ENCODE results near the gene YAP1.
"Not testable (repeated sequence)": the region's sequence is repeated elsewhere in the genome, so short reads cannot be mapped to it uniquely, and the experiment has no call there.

The YAP1 gene

DNA sequence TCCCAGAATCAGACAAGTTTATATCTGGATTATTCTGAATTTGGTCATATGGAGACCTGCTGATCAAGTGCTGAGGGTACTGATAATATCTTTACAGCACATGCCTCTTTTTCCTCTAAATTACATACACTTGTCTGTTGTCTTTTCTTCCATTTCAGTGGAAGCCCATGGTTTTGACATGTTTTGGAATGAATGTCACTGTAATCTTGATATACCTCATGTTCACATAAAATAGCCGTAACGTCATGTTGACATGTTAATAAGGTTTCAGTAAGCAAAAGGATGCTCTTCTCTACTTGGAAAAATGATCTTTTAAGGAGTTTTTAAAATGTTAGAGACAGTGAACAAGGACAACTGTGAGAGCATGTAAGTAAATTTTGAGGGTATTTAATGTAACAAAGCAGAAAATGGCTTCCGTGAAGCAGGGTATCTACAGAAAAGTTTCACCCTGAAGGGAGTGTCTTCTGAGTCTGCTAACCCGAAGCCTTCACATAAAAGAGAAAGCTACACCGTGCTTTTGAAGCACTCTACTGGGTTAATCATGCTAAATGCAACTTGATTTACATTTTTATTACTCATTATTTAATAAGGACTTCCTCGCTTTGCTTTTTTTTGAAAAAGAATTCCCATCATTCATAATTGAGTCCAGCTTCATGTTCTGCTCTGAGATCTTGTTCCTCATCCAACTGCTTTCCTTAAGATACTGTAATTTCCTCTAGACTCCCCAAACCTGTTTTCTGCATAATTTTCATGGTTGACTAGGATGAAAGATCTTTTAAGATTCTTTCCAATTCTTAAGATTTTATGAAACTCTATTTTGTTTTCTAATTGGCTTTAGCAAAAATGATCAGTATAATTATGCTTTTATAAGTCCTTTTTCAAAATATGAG, 56.2 kb downstream of the YAP1 start:
- no peak for DNase-seq

DNA sequence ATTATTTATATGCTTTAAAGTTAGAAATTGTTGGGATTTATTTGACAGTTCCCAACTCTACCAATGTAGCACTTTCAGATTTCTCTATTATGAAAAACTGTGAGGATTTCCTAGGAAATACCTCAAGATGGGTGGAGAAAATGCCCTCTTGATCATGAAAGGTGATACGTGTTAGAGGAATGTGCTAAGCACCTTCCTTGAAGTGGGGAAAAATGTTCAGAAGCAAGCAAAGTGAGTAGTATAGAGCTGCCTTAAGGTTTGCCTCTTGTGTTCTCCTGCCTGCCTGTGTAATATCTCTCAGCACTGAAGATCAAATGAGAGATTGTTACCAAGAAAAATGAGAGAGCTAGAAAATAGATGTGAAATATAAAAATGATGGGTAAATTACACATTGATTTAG, 58.2 kb downstream of the YAP1 start:
- DNase-seq: no peak

DNA sequence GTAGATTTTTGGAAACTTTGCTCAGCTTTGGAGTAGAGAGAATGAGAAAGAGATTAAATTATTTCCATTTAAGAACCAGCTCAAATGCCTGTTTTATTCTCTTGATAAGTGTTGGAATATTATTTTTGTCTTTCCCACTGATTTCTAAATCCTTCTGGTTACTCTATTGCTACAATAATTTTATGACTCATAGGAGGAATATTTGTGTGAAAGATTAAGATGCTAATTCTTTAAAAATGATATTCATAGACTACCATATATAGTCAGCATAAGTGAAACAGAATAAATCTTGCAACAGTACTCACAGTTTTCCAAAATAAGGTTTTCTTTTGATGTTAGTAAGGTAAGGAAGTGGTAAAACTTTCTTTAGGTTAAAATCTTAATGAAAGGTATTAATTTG, 60.9 kb downstream of the YAP1 start:
- no peak for DNase-seq

DNA sequence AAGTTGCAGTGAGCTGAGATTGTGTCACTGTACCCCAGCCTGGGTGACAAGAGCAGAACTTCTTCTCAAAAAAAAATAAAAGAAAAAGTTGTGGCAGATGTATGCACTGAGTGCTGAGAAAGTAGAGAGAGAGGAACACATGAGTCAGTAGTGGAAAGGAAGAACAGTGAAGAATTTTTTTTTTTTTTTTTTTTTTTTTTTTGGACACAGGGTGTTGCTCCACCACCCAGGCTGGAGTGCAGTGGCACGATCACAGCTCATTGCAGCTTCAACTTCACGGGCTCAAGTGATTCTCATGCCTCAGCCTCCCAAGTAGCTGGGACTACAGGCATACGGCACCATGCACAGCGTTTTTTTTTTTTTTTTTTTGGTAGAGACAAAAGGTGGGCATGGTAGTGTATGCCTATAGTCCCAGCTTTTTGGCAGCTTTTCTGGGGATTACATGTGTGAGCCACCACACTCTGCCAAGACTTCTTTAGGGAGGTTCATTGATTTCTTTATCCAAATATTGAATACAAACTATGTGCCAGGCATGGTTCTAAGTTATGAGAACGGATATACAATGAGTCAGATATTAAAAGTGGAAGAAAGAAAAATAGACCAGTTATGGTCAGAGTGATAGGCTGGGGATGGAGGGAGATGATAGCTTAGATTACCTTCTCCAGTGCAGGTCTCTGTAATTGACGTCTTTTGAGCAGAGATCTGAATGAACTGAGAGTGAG, 62.0 kb downstream of the YAP1 start:
- no peak for DNase-seq

DNA sequence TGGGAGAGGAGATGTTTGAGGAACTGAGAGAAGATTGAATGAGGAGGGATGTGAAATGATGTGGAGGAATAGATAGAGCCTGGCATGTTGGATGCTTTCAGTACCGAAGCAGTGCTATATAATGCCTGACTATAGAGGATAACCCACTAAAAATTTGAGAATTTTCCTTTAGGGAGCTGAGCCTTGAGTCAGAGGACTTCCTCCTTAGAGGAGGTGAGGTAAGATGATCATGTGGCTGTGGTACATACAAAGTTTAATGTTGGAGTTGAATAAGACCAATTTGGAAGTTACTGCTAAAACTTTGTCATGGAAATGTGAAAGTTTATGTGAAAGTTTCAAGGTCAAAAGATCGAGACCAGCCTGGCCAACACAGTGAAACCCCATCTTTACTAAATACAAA, 66.9 kb downstream of the YAP1 start:
- no peak for DNase-seq

DNA sequence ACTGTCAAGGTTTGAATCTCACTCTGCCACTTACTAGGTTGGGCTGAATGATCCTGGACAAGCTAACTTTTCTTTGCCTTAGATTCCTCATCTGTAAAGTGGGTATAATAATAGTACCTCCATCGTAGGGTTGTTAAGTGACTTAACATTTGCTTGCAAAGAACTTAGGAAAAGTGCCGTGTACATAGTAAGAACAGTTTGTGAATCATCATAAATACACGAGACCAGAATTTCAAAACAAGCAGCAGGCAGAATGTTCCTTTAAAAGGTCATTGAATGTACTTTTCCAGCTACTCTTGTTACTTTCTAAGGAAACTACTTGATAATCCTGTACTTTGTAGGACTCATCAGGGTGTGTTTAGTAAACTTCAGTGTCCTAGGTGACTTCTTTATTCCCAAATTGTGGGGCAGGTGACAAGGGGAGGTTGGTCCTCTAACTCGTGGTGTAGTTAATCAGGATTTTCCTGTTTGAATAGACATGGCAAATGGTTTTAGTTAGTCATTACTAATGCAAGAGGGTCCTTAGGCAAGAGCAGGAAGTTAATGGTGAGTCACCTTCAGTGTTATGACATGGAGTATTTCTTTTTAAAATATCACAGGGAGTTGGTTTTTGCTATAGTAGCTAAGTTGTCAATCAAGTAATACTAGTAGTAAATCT, 67.9 kb downstream of the YAP1 start:
- no peak for DNase-seq

DNA sequence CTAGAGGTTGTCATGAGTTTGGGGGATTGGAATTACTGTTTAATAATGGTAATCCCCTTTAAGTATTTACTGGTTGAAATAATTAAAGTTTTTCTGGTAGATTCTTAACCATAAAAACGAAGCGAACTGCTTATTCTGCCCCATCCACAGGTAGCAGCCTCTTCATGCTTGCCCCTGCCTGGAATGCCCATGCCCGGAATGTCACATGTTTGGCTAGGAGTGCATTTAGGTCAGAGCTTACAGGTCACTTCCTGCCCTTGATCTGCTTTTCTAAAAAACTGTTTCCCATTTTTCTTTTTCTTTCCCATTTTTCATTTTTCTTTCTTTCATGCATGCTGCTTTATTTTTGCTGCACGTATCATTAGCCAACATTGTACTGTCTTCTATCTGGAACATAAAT, 69.1 kb downstream of the YAP1 start:
- no peak for DNase-seq

DNA sequence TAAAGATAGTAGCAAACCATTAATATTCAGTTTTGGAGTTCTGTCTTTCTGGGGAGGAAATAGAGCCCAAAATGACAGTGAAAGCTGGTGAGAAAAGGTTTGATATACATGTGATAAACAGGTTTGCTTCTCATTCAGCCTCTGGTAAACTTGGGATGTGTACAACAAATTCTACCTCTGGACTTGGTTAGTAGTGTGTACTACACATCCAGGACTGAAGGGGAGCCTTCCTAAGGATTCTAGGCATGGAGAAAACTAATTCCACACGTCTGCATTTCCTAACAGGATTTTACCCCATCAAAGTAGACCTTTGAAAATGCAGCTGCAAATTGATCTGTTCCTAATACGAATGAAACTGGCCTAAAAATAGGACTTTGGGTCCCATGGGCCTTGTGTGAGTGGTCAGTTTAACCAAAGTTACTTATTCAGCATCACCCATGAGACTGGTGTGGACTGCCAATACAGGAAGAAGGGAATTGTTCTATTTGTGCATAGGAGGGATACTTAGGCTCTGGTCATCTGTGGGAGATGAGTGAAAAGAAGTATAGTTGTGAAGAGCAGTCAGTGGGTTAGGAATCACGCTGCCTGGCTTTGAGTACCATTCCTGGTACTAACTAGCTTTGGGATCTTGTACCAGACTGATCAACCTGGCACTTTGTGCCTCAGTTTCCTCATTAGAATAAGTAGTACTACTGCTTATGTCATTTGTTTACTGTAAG, 74.2 kb downstream of the YAP1 start:
- DNase-seq: no peak

DNA sequence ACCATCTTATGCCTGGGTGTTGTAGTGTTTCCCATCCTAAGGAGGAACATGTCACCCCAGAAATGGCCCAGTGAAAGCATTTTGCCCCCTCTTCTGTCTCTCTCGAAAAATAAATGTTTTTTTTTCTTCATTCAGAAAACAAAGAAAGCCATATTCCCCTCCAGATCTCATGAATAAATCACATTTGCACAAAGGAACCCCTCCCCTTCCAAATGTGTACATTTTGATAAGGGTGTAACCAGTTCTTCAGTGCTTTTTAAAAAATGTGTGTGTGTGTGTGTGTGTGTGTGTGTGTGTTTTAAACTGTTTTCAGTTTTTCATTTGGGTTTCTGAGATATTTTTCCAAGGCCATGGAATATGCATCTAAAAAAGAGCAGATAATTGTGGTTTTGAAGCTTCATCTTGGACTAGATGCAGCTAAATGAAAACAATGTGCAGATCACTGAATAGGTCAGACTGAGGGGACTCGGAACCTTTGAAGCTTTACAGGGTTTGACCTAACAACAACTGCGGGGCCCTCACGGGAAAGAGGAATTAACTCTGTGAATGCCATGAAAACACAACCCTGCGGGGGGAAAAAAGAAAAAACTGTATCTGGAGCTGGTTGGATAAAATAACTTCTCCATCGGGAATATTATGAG, 76.4 kb downstream of the YAP1 start:
- DNase-seq: no peak

DNA sequence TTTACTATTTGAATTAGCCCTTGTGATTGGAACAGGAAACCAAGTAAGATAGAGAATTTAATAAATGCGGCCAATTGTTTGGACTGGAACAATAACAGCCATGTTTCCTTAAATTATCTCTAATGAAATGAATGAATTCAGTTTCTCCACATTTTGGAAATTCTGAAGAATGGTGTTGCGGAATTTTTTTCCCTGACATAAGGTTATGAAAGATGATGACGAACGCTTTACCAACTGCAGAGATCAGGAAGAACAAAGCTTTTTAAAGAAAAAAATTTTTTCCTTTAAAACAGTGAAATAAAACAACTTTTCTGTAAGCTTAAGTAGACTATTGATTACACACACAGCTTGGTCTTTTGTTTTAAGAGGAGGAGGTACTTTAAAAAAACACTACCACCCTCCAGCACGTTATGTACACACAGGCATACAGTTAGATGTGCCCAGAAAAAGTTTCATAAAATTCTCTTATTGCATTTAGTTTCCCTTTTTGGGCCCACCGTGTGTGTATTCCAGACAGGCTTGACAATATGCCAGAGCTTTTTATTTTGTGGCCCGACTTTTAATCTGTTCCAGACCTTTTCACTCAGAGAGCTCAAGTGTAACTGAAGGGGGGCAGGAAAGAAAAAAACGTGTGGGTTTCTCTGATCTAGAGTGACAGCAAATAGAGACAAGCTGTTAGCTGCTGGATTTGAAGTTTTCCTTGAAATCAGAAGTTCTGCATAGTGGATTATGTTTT, 77.3 kb downstream of the YAP1 start:
- no peak for DNase-seq

DNA sequence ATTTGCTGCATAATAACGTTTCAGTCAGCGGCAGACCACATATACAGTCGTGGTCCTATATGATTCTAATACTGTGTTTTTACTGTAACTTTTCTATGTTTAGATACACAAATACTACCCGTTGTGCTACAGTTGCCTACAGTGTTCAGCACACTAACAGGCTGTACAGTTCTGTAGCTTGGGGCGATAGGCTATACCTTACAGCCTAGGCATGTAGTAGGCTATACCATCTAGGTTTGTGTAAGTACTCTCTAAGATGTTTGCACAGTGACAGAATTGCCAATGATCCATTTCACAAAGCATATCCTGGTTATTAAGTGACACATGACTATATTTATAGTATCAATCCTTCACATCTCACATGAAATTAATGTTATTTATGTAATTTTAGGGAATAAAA, 78.2 kb downstream of the YAP1 start:
- DNase-seq: no peak

DNA sequence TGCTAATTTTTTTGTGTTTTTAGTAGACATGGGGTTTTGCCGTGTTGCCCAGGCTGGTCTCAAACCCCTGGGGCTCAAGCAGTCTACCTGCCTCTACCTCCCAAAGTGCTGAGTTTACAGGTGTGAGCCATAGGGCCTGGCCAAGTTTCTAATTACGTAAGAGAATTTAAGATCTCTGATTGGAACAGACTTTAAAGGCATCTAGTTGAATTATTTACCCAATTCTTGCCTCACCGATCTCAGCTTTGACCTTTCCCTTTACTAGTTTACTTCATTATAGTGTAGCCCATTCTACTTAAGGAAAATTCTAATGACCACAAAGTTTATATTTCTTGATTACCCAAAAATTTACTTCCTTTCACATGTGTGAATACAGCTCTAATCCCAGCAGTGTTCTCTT, 81.6 kb downstream of the YAP1 start:
- DNase-seq: no peak

DNA sequence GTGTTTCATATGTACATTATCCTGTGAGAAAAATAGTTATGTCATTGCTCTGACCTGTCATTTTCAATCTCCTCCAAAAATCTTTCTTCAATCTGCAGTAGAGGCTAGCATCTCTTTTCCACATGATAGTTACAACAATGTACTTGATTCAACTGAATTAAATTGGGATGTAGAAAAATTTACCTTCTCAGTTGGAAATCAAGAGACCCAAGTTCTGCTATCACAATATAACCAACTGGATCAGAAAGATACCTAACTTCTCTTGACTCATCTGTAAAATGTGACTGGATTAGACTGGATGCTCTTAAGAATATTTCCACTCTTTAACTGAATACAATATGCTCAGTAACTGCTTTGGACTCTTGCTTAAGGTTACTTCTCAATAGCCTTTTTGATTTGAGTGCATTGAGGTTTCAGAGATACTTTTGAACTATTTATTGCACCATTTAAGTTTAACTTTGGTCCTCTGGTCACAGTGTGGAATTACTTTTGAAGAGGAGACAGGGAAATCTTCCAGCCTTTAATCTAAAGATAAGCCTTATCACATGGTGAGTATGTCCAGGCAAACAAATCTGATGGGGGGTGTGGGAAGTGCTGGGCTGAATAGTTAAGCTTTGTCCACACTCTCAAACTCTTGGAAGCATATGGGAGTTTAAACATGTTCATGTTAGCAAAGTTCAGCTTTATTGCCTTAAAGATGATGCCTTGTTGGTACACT, 82.3 kb downstream of the YAP1 start:
- DNase-seq: no peak

DNA sequence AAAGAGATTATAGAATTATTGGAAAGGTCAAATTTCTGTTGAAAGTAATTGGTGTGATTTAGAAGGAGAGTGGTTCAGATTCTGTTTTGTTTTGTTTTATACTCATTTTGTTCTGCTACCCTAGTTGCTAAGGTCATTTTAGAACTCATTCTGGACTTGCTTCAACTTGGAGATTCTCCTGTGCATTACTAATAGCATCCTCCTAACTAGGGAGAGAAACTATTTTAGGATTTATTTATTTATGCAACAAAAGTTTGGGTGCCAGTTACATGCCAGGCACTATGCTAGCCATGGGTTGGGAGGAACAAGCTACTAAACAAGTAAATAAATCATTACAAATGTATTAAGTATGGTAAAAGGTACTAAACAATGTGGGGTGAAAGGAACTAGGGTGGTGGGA, 84.0 kb downstream of the YAP1 start:
- no peak for DNase-seq

DNA sequence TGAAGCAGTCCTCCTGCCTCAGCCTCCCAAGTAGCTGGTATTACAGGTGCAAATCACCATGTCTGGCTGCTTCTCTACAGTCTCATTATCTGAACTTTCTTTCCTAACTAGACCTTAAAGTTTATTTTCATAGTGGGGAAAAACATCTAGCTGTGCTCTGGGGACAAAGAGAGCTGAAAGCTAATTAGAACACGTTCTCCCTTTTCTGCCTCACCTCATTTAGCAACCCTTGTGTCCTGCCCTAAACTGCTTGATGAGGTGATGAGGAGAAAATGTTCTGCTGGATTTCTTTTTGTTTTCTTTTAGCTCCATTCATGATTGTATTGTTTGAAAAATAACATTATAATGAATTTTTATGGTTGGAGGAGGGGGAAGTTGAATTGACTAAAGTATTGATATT, 84.7 kb downstream of the YAP1 start:
- DNase-seq: no peak

DNA sequence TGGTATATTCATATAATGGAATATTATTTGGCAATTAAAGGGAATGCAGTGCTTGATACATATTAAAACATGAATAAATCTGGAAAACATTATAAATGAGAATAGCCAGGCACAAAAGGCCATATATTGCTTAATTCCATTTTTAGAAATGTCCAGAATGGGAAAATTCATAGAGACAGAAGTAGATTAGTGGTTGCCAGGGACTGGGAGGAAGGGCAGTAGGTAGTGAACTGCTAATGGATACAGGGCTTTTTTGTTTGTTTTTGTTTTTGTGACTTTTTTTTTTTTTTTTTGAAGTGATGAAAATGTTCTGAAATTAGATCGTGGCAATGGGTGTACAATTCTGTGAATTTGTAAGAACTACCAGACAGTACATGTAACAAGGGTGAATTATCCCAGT, 86.1 kb downstream of the YAP1 start:
- no peak for DNase-seq

DNA sequence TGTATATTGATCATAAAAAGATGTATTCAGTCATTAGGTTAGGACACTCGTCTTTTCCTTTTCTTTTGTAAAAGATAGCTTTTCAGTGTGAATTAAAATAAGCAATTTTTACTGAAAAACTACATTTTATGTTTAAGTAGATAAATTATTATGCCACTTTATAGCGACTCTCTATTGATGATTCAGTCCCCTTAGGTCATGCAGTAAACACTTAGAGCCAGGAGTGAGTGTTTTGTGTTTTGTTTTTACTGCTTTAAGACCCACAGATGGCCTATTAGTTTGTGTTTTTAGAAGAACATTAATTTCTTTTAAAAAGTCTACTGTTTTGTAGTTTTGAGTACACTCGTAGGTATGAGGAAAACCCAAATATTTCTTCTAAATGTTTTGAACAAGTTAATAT, 86.6 kb downstream of the YAP1 start:
- DNase-seq: no peak

DNA sequence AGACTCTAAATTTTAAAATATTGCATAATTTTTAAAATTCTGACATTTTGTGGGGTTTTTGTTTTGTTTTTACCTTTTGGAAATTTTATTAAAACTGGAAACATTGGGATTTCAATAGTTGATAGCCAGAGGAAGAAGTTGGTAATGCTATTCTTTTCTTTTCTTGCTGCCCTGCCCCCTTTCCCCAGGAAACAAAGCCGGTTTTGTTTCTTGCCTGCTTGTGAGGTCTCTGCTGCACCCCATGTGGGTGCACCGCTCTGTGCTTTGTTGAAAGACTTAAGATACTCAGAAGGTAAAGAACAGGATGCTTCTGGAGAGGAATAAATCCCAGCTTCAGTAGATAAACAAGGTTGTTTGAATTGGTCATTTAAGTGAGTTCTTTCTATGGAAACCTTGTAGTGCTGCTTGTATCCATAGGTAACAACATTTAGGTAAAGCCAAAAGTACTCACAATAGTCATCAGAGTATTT, 87.5 kb downstream of the YAP1 start:
- DNase-seq: no peak

DNA sequence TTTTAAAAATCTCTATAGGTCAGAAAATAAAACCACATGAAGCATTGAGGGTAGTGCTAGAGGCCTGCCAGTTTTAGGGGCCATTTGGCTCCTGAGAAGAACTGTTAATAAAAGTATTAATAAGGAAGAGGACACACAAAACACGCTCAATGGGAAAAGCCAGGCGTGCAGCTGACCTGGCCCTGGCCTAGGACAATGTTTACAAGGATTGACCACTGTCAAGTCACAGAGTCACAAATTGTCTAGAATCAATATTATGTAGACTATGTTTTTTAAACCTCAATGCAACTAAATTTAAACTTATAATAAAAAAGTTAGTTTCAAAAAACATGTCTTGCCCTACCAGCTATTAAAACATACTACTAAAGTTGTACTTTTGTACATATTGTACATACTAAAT, 89.4 kb downstream of the YAP1 start:
- no peak for DNase-seq

DNA sequence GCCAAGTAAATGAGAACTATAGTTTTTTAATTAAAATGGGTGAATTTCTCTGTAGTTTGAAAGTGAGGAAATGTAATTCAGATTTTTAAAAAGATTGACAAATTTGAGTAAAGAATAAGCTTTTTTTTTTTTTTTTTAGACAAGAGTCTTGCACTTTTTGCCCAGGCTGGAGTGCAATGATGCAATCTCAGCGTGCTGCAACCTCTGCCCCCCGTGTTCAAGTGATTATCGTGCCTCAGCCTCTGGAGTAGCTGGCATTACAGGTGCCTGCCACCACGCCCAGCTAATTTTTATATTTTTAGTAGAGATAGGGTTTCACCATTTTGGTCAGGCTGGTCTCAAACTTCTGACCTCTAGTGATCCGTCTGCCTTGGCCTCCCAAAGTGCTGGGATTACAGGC, 90.1 kb downstream of the YAP1 start:
- DNase-seq: not testable (repeated sequence)

DNA sequence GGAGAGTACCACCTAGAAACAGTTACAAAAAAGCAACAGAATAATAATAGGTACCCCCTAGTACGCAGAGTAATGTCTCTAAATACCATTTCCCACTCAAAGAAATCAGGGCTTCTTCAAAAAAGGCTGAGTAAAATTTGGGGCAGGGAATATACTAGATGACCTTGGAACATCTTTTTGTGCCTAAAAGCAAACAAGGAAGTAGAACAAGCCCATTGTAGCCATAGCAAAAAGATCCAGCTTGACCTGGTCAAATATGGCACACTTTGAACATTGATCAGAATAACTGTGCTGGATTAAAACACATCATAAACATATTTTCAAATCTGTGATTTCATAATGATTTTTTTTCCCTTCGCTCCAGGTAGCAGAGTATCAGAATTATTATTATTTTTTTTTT, 91.5 kb downstream of the YAP1 start:
- no peak for DNase-seq
